Urinary bladder (tissue), 4 donors: ENCODE results near the gene TAX1BP1. TPM values are rescaled to one million over a fixed set of nuclear protein-coding genes. Genes with fewer than 3 reads are reported as not detected.

Experiments
- DNase-seq: peaks from one replicate; pipeline ENCODE4 v3.0.0-alpha.2; 2015; ENCODE audit errors: extremely low spot score
- H3K27ac ChIP-seq: one replicate; pipeline ENCODE4 v1.5.1; 2013; ENCODE audit warnings: low read depth, mild to moderate bottlenecking, moderate library complexity
- H3K36me3 ChIP-seq: one replicate; pipeline ENCODE4 v1.6.1; 2013; ENCODE audit warnings: mild to moderate bottlenecking, moderate library complexity; ENCODE audit not compliant: insufficient read depth
- H3K4me1 ChIP-seq: one replicate; pipeline ENCODE4 v1.6.1; 2013; ENCODE audit warnings: mild to moderate bottlenecking, moderate library complexity; ENCODE audit not compliant: insufficient read depth
- H3K4me3 ChIP-seq: one replicate; pipeline ENCODE4 v1.5.1; 2013; ENCODE audit warnings: low read depth, low read length
- WGBS: extraction: QIAGEN DNeasy Blood & Tissue Kit; methylation state at CpG from one replicate; pipeline ENCODE4 v1.1.7; 2013; 5-methylcytosine and 5-hydroxymethylcytosine counted together
- polyA plus RNA-seq: library from polyadenylated mRNA; stranded (reverse); fragments of 200-250 nt; gene quantifications from one replicate; pipeline ENCODE4 v1.2.3, GENCODE V29; 2013
- total RNA-seq: library from RNA; depleted of rRNA; stranded (reverse); fragments of >200 nt; gene quantifications from one replicate; pipeline ENCODE4 v1.2.3, GENCODE V29; 2014
- donor health status: healthy with polysubstance abuse.
- donor health status: healthy.

Gene TAX1BP1
- total RNA-seq (115 TPM), polyA plus RNA-seq (99.7 TPM)

- peak; percentile 89 for DNase-seq
- H3K27ac ChIP-seq, result peak within 1 kb of the TSS; percentile 98
- peak within 1 kb of the TSS; percentile 80 for H3K4me3 ChIP-seq
- under 1% methylated on average over 41 of the region's 41 CpGs for WGBS
- H3K36me3 ChIP-seq, result no peaks in the 10 kb centered on the region
- H3K4me1 ChIP-seq, result no peaks in the 10 kb centered on the region
These were observed at the start of gene TAX1BP1 for GRCh38 chr7:27739909-27740448. TSS of gene TAX1BP1 (plus strand) at chr7:27740162. CDS start at chr7:27748525, 8,363 bp downstream.

- H3K4me1 ChIP-seq, result no peaks in the 10 kb centered on the region
- H3K4me3 ChIP-seq, result no peak overlapping the region
These were observed 49.3 kb upstream of the TAX1BP1 start for GRCh38 chr7:27690649-27691048.

DNA sequence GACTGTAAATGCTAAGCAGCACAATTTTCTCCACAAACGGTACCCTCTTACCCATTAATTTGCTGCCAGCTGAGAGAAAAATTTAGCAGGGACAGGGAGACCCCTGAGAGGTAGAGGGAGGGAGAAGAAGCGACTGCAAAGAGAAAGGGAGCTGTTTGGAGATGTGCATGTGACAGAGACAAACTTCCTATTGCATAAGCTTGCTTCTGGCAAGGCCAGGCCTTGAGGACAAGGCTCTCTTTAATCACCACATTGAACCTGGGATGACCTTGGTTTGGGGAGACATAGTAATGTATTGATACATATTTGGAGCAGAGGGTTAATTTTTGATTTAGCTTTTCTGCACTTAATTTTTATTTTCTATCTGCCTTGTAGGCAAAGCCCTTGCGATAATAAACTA, 46.2 kb upstream of the TAX1BP1 start:
- Histone ChIP-seq H3K36me3 (no peaks in the 10 kb centered on the region), H3K27ac (no peak overlapping the region), H3K4me3 (no peak overlapping the region), H3K4me1 (no peaks in the 10 kb centered on the region)
- 70% methylated on average over 3 of the region's 3 CpGs for WGBS
- DNase-seq, result no peak

More at GRCh38 chr7:27690649-27691048, 49.3 kb upstream of the TAX1BP1 start:
- Histone ChIP-seq H3K27ac (no peak overlapping the region), H3K36me3 (no peaks in the 10 kb centered on the region)
- DNase-seq, result no peak

DNA sequence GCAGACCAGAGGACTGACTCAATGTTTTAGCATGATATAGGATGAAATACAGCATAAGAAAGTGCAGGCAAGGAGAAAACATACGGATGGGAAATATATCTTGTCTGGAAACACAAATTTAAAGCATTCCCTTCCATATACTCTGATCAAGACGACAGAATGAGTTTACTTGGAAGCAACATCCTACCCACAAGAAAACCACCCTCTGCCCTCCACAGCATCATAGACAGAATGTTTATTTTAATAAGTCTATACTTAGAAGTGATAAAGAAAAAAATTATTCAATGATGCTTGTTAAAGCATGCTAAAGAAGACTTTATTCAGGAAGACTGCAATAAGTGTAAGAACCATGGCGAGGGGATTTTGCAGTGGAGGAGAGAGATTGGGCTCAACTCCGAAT, 44.9 kb upstream of the TAX1BP1 start:
- WGBS, result 81% methylated on average over 4 of the region's 4 CpGs
- no peak overlapping the region for H3K27ac ChIP-seq
- H3K4me1 ChIP-seq, result no peaks in the 10 kb centered on the region
- DNase-seq, result no peak
- H3K36me3 ChIP-seq, result no peaks in the 10 kb centered on the region
- no peak overlapping the region for H3K4me3 ChIP-seq

GRCh38 chr7:27697861-27698430, 42.0 kb upstream of the TAX1BP1 start:
- 75% methylated on average over 3 of the region's 3 CpGs for WGBS
- no peak for DNase-seq
- H3K4me1 ChIP-seq, result no peaks in the 10 kb centered on the region
- no peaks in the 10 kb centered on the region for H3K36me3 ChIP-seq
- H3K4me3 ChIP-seq, result no peak overlapping the region
- H3K27ac ChIP-seq, result no peak overlapping the region

- no peaks in the 10 kb centered on the region for H3K36me3 ChIP-seq
- no peak overlapping the region for H3K4me3 ChIP-seq
- WGBS, result 96% methylated on average over 2 of the region's 2 CpGs
- no peaks in the 10 kb centered on the region for H3K4me1 ChIP-seq
- DNase-seq, result no peak
- H3K27ac ChIP-seq, result no peak overlapping the region
These were observed 40.2 kb upstream of the TAX1BP1 start for GRCh38 chr7:27699751-27700150.

DNA sequence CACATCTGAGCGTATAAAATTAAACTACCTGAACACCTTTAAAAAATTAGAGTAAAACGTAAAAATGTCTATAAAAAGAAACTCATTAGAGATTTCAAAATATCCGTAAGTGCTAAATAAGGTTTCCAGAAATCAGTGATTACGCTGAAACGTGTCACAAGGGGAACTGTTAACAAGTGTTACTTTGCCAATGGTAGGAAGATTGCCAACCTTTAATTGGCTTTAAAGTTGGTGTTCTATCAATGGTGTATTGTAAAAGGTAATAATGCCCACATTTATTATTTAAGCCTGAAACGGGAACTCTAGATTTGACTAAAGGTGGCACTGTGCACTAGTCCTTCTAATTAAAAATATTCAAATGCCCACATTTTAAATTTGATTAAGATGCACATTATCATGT, 39.5 kb upstream of the TAX1BP1 start:
- H3K4me3 ChIP-seq, result no peak overlapping the region
- 88% methylated on average over 6 of the region's 6 CpGs for WGBS
- DNase-seq, result no peak
- H3K36me3 ChIP-seq, result no peaks in the 10 kb centered on the region
- H3K4me1 ChIP-seq, result no peaks in the 10 kb centered on the region
- no peak overlapping the region for H3K27ac ChIP-seq

GRCh38 chr7:27703181-27703580, 36.8 kb upstream of the TAX1BP1 start:
- H3K36me3 ChIP-seq, result no peaks in the 10 kb centered on the region
- H3K27ac ChIP-seq, result no peak overlapping the region
- DNase-seq, result no peak
- 97% methylated on average over 1 of the region's 1 CpG for WGBS
- H3K4me1 ChIP-seq, result no peaks in the 10 kb centered on the region
- no peak overlapping the region for H3K4me3 ChIP-seq

GRCh38 chr7:27704422-27705199, 35.4 kb upstream of the TAX1BP1 start:
- DNase-seq, result no peak
- Histone ChIP-seq H3K27ac (no peak overlapping the region), H3K36me3 (no peaks in the 10 kb centered on the region), H3K4me1 (no peaks in the 10 kb centered on the region), H3K4me3 (no peak overlapping the region)
- WGBS, result 76% methylated on average over 3 of the region's 3 CpGs

- H3K36me3 ChIP-seq, result no peaks in the 10 kb centered on the region
- no peaks in the 10 kb centered on the region for H3K4me1 ChIP-seq
- 83% methylated on average over 2 of the region's 2 CpGs for WGBS
- no peak overlapping the region for H3K4me3 ChIP-seq
- H3K27ac ChIP-seq, result no peak overlapping the region
- DNase-seq, result no peak
These were observed 34.8 kb upstream of the TAX1BP1 start for GRCh38 chr7:27705200-27705594.

DNA sequence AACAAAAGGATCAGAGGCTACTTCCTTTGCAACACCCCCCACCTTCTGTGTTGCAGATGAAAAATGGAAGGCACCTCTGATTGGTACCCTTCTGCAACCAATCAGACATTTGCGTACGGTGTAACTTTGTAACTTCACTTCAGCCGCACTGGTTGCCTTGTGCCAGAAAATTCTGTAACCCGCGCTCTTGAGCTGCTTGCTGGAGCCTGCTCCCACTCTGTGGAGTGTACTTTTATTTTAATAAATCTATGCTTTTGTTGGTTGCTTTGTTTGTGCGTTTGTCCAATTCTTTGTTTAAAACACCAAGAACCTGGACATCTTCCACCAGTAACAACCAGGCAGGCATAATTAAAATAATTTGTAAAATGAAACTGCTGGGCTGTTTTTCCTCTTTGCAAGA, 31.5 kb upstream of the TAX1BP1 start:
- WGBS, result 95% methylated on average over 6 of the region's 6 CpGs
- Histone ChIP-seq H3K27ac (no peak overlapping the region), H3K4me1 (no peaks in the 10 kb centered on the region), H3K36me3 (no peaks in the 10 kb centered on the region), H3K4me3 (no peak overlapping the region)
- no peak for DNase-seq

GRCh38 chr7:27709137-27710075, 30.6 kb upstream of the TAX1BP1 start:
- no peaks in the 10 kb centered on the region for H3K4me1 ChIP-seq
- H3K27ac ChIP-seq, result no peak overlapping the region
- WGBS, result 69% methylated on average over 2 of the region's 2 CpGs
- H3K4me3 ChIP-seq, result no peak overlapping the region
- DNase-seq, result no peak
- H3K36me3 ChIP-seq, result no peaks in the 10 kb centered on the region

- WGBS, result 97% methylated on average over 3 of the region's 3 CpGs
These were observed 27.7 kb upstream of the TAX1BP1 start for GRCh38 chr7:27712217-27712616.

More at GRCh38 chr7:27712217-27712616, 27.7 kb upstream of the TAX1BP1 start:
- DNase-seq, result no peak
- no peaks in the 10 kb centered on the region for H3K36me3 ChIP-seq
- H3K4me3 ChIP-seq, result no peak overlapping the region
- no peak overlapping the region for H3K27ac ChIP-seq
- H3K4me1 ChIP-seq, result no peaks in the 10 kb centered on the region
